Natural killer cell (primary cell): ENCODE data around the gene CDC27. TPM values are rescaled to one million over a fixed set of nuclear protein-coding genes. Genes with fewer than 3 reads are reported as not detected.

Experiments used
- ATAC-seq, 3 donors: fragments of 150-1000 bp in 2 of 3; fragments of 200-7000 bp in 1 of 3; cut with Tn5 transposase; 1 replicate in 1 of 3; 2 replicates in 2 of 3; pipeline ENCODE4 v1.10.0; 2021; ENCODE audit warnings: mild to moderate bottlenecking in 2 of 3, moderate library complexity in 2 of 3
- DNase-seq, 2 donors: peaks; one replicate each; pipeline versions ENCODE4 v3.0.0 to v3.0.0-alpha.2; 2013 to 2021; ENCODE audit warnings: mixed read lengths in 1 of 2
- H3K27ac ChIP-seq: one replicate; pipeline ENCODE4 v1.5.1; 2013; ENCODE audit warnings: mild to moderate bottlenecking, low read length
- H3K27me3 ChIP-seq: one replicate; pipeline ENCODE4 v1.6.1; 2013; ENCODE audit warnings: low read length; ENCODE audit not compliant: control insufficient read depth, insufficient read depth
- H3K36me3 ChIP-seq: one replicate; pipeline ENCODE4 v1.6.1; 2013; ENCODE audit warnings: low read length; ENCODE audit not compliant: control insufficient read depth, insufficient read depth
- H3K4me1 ChIP-seq: one replicate; pipeline ENCODE4 v1.6.1; 2013; ENCODE audit warnings: low read length; ENCODE audit not compliant: control insufficient read depth, insufficient read depth
- H3K4me3 ChIP-seq: one replicate; pipeline ENCODE4 v1.5.1; 2013; ENCODE audit warnings: low read length
- H3K9me3 ChIP-seq: one replicate; pipeline ENCODE4 v1.6.1; 2013; ENCODE audit warnings: low read length; ENCODE audit not compliant: control insufficient read depth, insufficient read depth
- H3K27ac Mint-ChIP-seq, 2 donors: one replicate each; pipeline ENCODE4 v1.8.0; 2022; ENCODE audit warnings: mild to moderate bottlenecking in 2 of 2, mixed read lengths in 2 of 2, moderate library complexity in 1 of 2
- H3K27me3 Mint-ChIP-seq, 2 donors: one replicate each; pipeline ENCODE4 v1.8.0; 2022; ENCODE audit warnings: low read depth in 2 of 2, mixed read lengths in 2 of 2
- H3K36me3 Mint-ChIP-seq: one replicate; pipeline ENCODE4 v1.8.0; 2022; ENCODE audit warnings: mixed read lengths
- H3K4me1 Mint-ChIP-seq, 2 donors: one replicate each; pipeline ENCODE4 v1.8.0; 2022; ENCODE audit warnings: mixed read lengths in 2 of 2
- H3K4me3 Mint-ChIP-seq: one replicate; pipeline ENCODE4 v1.8.0; 2022; ENCODE audit warnings: mild to moderate bottlenecking, moderate library complexity, mixed read lengths
- H3K9me3 Mint-ChIP-seq, 2 donors: one replicate each; pipeline ENCODE4 v1.8.0; 2022; ENCODE audit warnings: mixed read lengths in 2 of 2
- CTCF ChIP-seq: fragments of 200-600 bp; IDR thresholded peaks from one replicate; pipeline ENCODE4 v1.8.0; 2022; ENCODE audit warnings: antibody characterized with exemption
- WGBS: methylation state at CpG from one replicate; pipeline ENCODE4 v1.1.7; 2013; ENCODE audit warnings: missing lambda C conversion rate; ENCODE audit not compliant: insufficient coverage; 5-methylcytosine and 5-hydroxymethylcytosine counted together
- intact Hi-C: fragments of 100-400 bp; cut with micrococcal nuclease; formaldehyde crosslinking; loops from one replicate; pipeline ENCODE4 v1.14.2; 2022
- total RNA-seq, 4 donors: library from RNA; stranded (reverse); fragments of 120-200 nt in 1 of 4; gene quantifications; one replicate each; pipeline versions ENCODE4 v1.2.3 to v1.2.4, GENCODE V29; 2013 to 2022

The CDC27 gene
- total RNA-seq, 3 donors from 2014 or later (not counting 1 experiment from before 2014, with no cell fraction given) = 77.3 to 87.3 (median 78.8) TPM

- H3K27me3 ChIP-seq = no peaks in the 10 kb centered on the region
- Mint-ChIP-seq H3K9me3 (no peaks in the 10 kb centered on the region), H3K4me3 (no peak overlapping the region), H3K27me3 (peaks cover 10 to 11% of the 10 kb centered on the region in 2 donors), H3K27ac (no peak overlapping the region), H3K4me1 (peaks cover 11 to 17% of the 10 kb centered on the region in 2 donors), H3K36me3 (no peaks in the 10 kb centered on the region)
- WGBS = 61% methylated on average over 3 of the region's 3 CpGs
- ATAC-seq (no peak), DNase-seq (no peak)
- peaks cover 9% of the 10 kb centered on the region for H3K4me1 ChIP-seq
- intact Hi-C loops = no loop called here
- no peak overlapping the region for H3K27ac ChIP-seq
- no peaks in the 10 kb centered on the region for H3K9me3 ChIP-seq
- H3K4me3 ChIP-seq = no peak overlapping the region
- H3K36me3 ChIP-seq = no peaks in the 10 kb centered on the region
- no peak for TF ChIP-seq CTCF
These were observed 42.2 kb upstream of the CDC27 start for GRCh38 chr17:47231334-47231733.

- 82% methylated on average over 9 of the region's 10 CpGs for WGBS
- Histone ChIP-seq H3K4me1 (peaks cover 9% of the 10 kb centered on the region), H3K27ac (no peak overlapping the region), H3K27me3 (no peaks in the 10 kb centered on the region), H3K9me3 (no peaks in the 10 kb centered on the region), H3K4me3 (no peak overlapping the region), H3K36me3 (no peaks in the 10 kb centered on the region)
- intact Hi-C loops = loop anchor here (1.0 kb wide), 1 partner anchor 84 kb away; no protein-coding TSS in a partner anchor
- DNase-seq (no peak), ATAC-seq (no peak)
- H3K27ac Mint-ChIP-seq = no peak overlapping the region
- TF ChIP-seq CTCF = no peak
- H3K4me1 Mint-ChIP-seq = peaks cover 11 to 17% of the 10 kb centered on the region in 2 donors
- peaks cover 10 to 11% of the 10 kb centered on the region in 2 donors for H3K27me3 Mint-ChIP-seq
- H3K4me3 Mint-ChIP-seq = no peak overlapping the region
- H3K36me3 Mint-ChIP-seq = no peaks in the 10 kb centered on the region
- no peaks in the 10 kb centered on the region for H3K9me3 Mint-ChIP-seq
These were observed 41.8 kb upstream of the CDC27 start for GRCh38 chr17:47230864-47231263.

- no peaks in the 10 kb centered on the region for H3K9me3 ChIP-seq
- ATAC-seq = peak; percentile 86 to 99 (median 91)
- intact Hi-C loops = loop anchor here (1.0 to 2.0 kb wide), 3 partner anchors 40 to 387 kb away; partner anchors contain the start of gene CDC27
- H3K27ac ChIP-seq = no peak overlapping the region
- Mint-ChIP-seq H3K36me3 (no peaks in the 10 kb centered on the region), H3K9me3 (no peaks in the 10 kb centered on the region), H3K4me3 (peak overlapping the region; percentile 60), H3K27me3 (peaks cover 10 to 11% of the 10 kb centered on the region in 2 donors), H3K27ac (peak overlapping the region in 1 of 2 donors; percentile 19), H3K4me1 (peaks cover 11 to 17% of the 10 kb centered on the region in 2 donors)
- no peaks in the 10 kb centered on the region for H3K36me3 ChIP-seq
- peaks cover 9% of the 10 kb centered on the region for H3K4me1 ChIP-seq
- WGBS = 3% methylated on average over 19 of the region's 22 CpGs
- no peak overlapping the region for H3K4me3 ChIP-seq
- peak; percentile 93 for TF ChIP-seq CTCF
- no peaks in the 10 kb centered on the region for H3K27me3 ChIP-seq
- peak; percentile 47 to 88 for DNase-seq
These were observed 40.7 kb upstream of the CDC27 start for GRCh38 chr17:47229535-47230443.
